OCI-LY7 (cell line): Measurements from ENCODE around the gene NPHP1. TPM values are rescaled to one million over a fixed set of nuclear protein-coding genes. Genes with fewer than 3 reads are reported as not detected.

Experiments used
- BruUV-seq: library from RNA; stranded (reverse); fragments of 400-500 nt; replicated peaks from 2 replicates; lab custom pipeline; 2021; lab: Mats Ljungman, UMichigan
- CTCF ChIA-PET: fragments of 300-600 bp; sonication (Branson Sonifier 250); formaldehyde crosslinking; loops from one replicate; lab custom pipeline; 2022; ENCODE audit warnings: antibody characterized with exemption; ENCODE audit not compliant: unreplicated experiment; lab: Charles Lee
- POLR2A ChIA-PET: fragments of 300-600 bp; sonication (Branson Sonifier 250); formaldehyde crosslinking; loops from one replicate; lab custom pipeline; 2022; ENCODE audit warnings: antibody characterized with exemption; lab: Charles Lee
- DNase-seq: peaks from one replicate; pipeline ENCODE4 v3.0.0-alpha.2; 2015; ENCODE audit warnings: low spot score
- H2AFZ ChIP-seq: fragments of 200-600 bp; sonication (generic), shearing (Covaris generic); 2 replicates; pipeline ENCODE4 v1.6.1; 2014; ENCODE audit warnings: mild to moderate bottlenecking, antibody characterized with exemption, low read length, moderate library complexity
- H3K27ac ChIP-seq: fragments of 200-600 bp; sonication (generic); 2 replicates; pipeline ENCODE4 v1.5.1; 2014; ENCODE audit warnings: mixed run types, low read depth, mild to moderate bottlenecking, moderate library complexity, low read length, inconsistent platforms; ENCODE audit not compliant: poor library complexity, severe bottlenecking
- H3K36me3 ChIP-seq: fragments of 200-600 bp; sonication (generic); 2 replicates; pipeline ENCODE4 v1.6.1; 2014; ENCODE audit warnings: mild to moderate bottlenecking, antibody characterized with exemption, low read length, moderate library complexity, mixed read lengths; ENCODE audit not compliant: insufficient read depth
- H3K4me1 ChIP-seq: fragments of 200-600 bp; sonication (generic); 2 replicates; pipeline ENCODE4 v1.5.1; 2014; ENCODE audit warnings: mild to moderate bottlenecking, low read length; ENCODE audit not compliant: insufficient read depth, poor library complexity, severe bottlenecking
- H3K4me2 ChIP-seq: fragments of 200-600 bp; sonication (generic); 2 replicates; pipeline ENCODE4 v1.6.1; 2014; ENCODE audit warnings: mild to moderate bottlenecking, low read length
- H3K4me3 ChIP-seq: fragments of 200-600 bp; sonication (generic); 2 replicates; pipeline ENCODE4 v1.5.1; 2014; ENCODE audit warnings: mild to moderate bottlenecking, low read depth, low read length; ENCODE audit not compliant: poor library complexity, severe bottlenecking
- H3K79me2 ChIP-seq: fragments of 200-600 bp; sonication (generic); 2 replicates; pipeline ENCODE4 v1.6.1; 2016; ENCODE audit warnings: low read depth, mild to moderate bottlenecking, low read length, moderate library complexity, mixed read lengths; ENCODE audit not compliant: insufficient read depth
- H3K9me2 ChIP-seq: fragments of 200-600 bp; sonication (generic); 2 replicates; pipeline ENCODE4 v1.6.1; 2016; ENCODE audit warnings: mild to moderate bottlenecking, low read length, mixed read lengths; ENCODE audit not compliant: insufficient read depth
- H3K9me3 ChIP-seq: fragments of 200-600 bp; sonication (generic); 2 replicates; pipeline ENCODE4 v1.6.1; 2014; ENCODE audit warnings: mild to moderate bottlenecking, mixed run types, low read length, mixed read lengths
- H4K20me1 ChIP-seq: fragments of 200-600 bp; sonication (generic); 2 replicates; pipeline ENCODE4 v1.6.1; 2014; ENCODE audit warnings: mild to moderate bottlenecking, antibody characterized with exemption, low read length, moderate library complexity, mixed read lengths; ENCODE audit not compliant: insufficient read depth
- CTCF ChIP-seq: fragments of 200-600 bp; sonication (generic); conservative IDR thresholded peaks from 2 replicates; pipeline ENCODE4 v1.5.1; 2014; ENCODE audit warnings: mild to moderate bottlenecking, antibody characterized with exemption, low read length, moderate library complexity, mixed read lengths
- EZH2phosphoT487 ChIP-seq: fragments of 200-600 bp; sonication (generic); IDR thresholded peaks from 2 replicates; pipeline ENCODE4 v1.6.1; 2018; ENCODE audit warnings: low read depth, borderline replicate concordance, mild to moderate bottlenecking, mixed run types, antibody characterized with exemption, low read length, moderate library complexity, mixed read lengths
- intact Hi-C: fragments of 100-400 bp; cut with micrococcal nuclease; formaldehyde crosslinking; loops from one replicate; pipeline ENCODE4 v1.10.0; 2022; ENCODE audit not compliant: unreplicated experiment
- total RNA-seq, 2 experiments: library from RNA; depleted of rRNA in 1 of 2; stranded (reverse); fragments of >200 nt in 1 of 2; shearing (Covaris generic) in 1 of 2; gene quantifications; 2 replicates each; pipeline ENCODE4 v1.2.3, GENCODE V29; 2014 to 2022

NPHP1 gene
- total RNA-seq, 2 experiments from 2014 or later = 1.6 to 2.0 TPM

- intact Hi-C loops = no loop called here
- BruUV-seq = no TSS peak
- H3K79me2 ChIP-seq = no peaks in the 10 kb centered on the region
- H3K4me3 ChIP-seq = no peak overlapping the region
- POLR2A ChIA-PET = no interaction called here
- H3K4me1 ChIP-seq = no peaks in the 10 kb centered on the region
- H3K36me3 ChIP-seq = no peaks in the 10 kb centered on the region
- no peak overlapping the region for H3K4me2 ChIP-seq
- no peak for TF ChIP-seq CTCF
- H2AFZ ChIP-seq = no peak overlapping the region
- H3K9me2 ChIP-seq = no peaks in the 10 kb centered on the region
- H3K9me3 ChIP-seq = no peaks in the 10 kb centered on the region
- DNase-seq = no peak
- CTCF ChIA-PET = no interaction called here
- H3K27ac ChIP-seq = no peak overlapping the region
- H4K20me1 ChIP-seq = no peaks in the 10 kb centered on the region
These were observed 57.9 kb downstream of the NPHP1 start for GRCh38 chr2:110146945-110147332.

- Histone ChIP-seq H2AFZ (no peak overlapping the region), H3K4me2 (no peak overlapping the region), H3K27ac (no peak overlapping the region), H3K79me2 (no peaks in the 10 kb centered on the region), H3K36me3 (no peaks in the 10 kb centered on the region), H3K9me3 (no peaks in the 10 kb centered on the region), H3K9me2 (no peaks in the 10 kb centered on the region), H3K4me1 (no peaks in the 10 kb centered on the region), H3K4me3 (no peak overlapping the region), H4K20me1 (no peaks in the 10 kb centered on the region)
- intact Hi-C loops = no loop called here
- ChIA-PET POLR2A (no interaction called here), CTCF (no interaction called here)
- TF ChIP-seq CTCF (no peak), EZH2phosphoT487 (no peak)
- DNase-seq = no peak
- no TSS peak for BruUV-seq
These were observed 58.4 kb downstream of the NPHP1 start for GRCh38 chr2:110146183-110146944.

GRCh38 chr2:110143982-110144381 lies 60.8 kb downstream of the NPHP1 start:
- Histone ChIP-seq H3K9me3 (no peaks in the 10 kb centered on the region), H2AFZ (no peak overlapping the region), H3K9me2 (no peaks in the 10 kb centered on the region), H3K36me3 (no peaks in the 10 kb centered on the region), H3K4me2 (no peak overlapping the region), H3K4me1 (no peaks in the 10 kb centered on the region), H3K4me3 (no peak overlapping the region), H4K20me1 (no peaks in the 10 kb centered on the region), H3K27ac (no peak overlapping the region), H3K79me2 (no peaks in the 10 kb centered on the region)
- TF ChIP-seq CTCF (no peak), EZH2phosphoT487 (no peak)
- intact Hi-C loops = no loop called here
- no TSS peak for BruUV-seq
- ChIA-PET POLR2A (no interaction called here), CTCF (no interaction called here)
- DNase-seq = no peak
